GM12878 (cell line): ENCODE results near the gene TEPSIN. TPM values are rescaled to one million over a fixed set of nuclear protein-coding genes. Genes with fewer than 3 reads are reported as not detected.

Experiments used
- EP300 ChIP-seq, 2 experiments: fragments of 150-350 bp in 1 of 2; IDR thresholded peaks; 2 replicates each; pipeline ENCODE4 v1.6.1; 2011 to 2012; ENCODE audit warnings: low read depth in 2 of 2, low read length in 2 of 2, borderline replicate concordance in 1 of 2, improper control_type of control experiment in 1 of 2, inconsistent platforms in 1 of 2; ENCODE audit not compliant: control insufficient read depth in 1 of 2
- MYC ChIP-seq: IDR thresholded peaks from 2 replicates; pipeline ENCODE4 v1.6.1; 2011; ENCODE audit warnings: mild to moderate bottlenecking, low read length, moderate library complexity, inconsistent platforms; ENCODE audit not compliant: insufficient read depth, insufficient replicate concordance, insufficient read length, severe bottlenecking
- TAF1 ChIP-seq: IDR thresholded peaks from 2 replicates; pipeline ENCODE4 v1.6.1; 2011; ENCODE audit warnings: mild to moderate bottlenecking, low read depth, low read length, borderline replicate concordance
- WRNIP1 ChIP-seq: IDR thresholded peaks from 2 replicates; pipeline ENCODE4 v1.6.1; 2011; ENCODE audit warnings: low read depth, low read length, improper control_type of control experiment, borderline replicate concordance
- polyA plus RNA-seq, 11 experiments: library from polyadenylated mRNA; depleted of rRNA in 4 of 11; unstranded in 6 of 11; stranded (reverse) in 5 of 11; fragments of >200 nt; fragmentation: Nextera tagmentation in 4 of 11; fragmentation: Illumina TruSeq in 1 of 11; extraction: Ambion mirVana in 4 of 11; extraction: Trizol in 1 of 11; gene quantifications; 1 replicate in 1 of 11; 2 replicates in 10 of 11; pipeline versions ENCODE4 v1.2.1 to v1.2.3, GENCODE V29; 2011 to 2016; ENCODE audit warnings: inconsistent platforms in 2 of 11, missing spikeins in 2 of 11, low read depth in 1 of 11
- total RNA-seq, 4 experiments: library from RNA; depleted of rRNA in 3 of 4; stranded (reverse); fragments of >200 nt in 3 of 4; fragmentation: Illumina TruSeq in 1 of 4; extraction: Trizol in 1 of 4; gene quantifications; 2 replicates each; pipeline versions ENCODE4 v1.2.1 to v1.2.3, GENCODE V29; 2013 to 2021
- TF ChIP-seq, protein P1 (sequence below): fragments of 450-650 bp; IDR thresholded peaks from 2 replicates; pipeline ENCODE4 v1.6.1; 2017; ENCODE audit warnings: antibody characterized with exemption, mild to moderate bottlenecking, moderate library complexity
- TF ChIP-seq, protein P2 (sequence below): IDR thresholded peaks from 2 replicates; pipeline ENCODE4 v1.6.1; 2012; ENCODE audit warnings: improper control_type of control experiment, low read depth, low read length; ENCODE audit not compliant: insufficient replicate concordance
- TF ChIP-seq, protein P3 (sequence below): fragments of 450-650 bp; IDR thresholded peaks from 2 replicates; pipeline ENCODE4 v1.6.1; 2018; ENCODE audit warnings: mild to moderate bottlenecking, low read depth, moderate library complexity; ENCODE audit not compliant: partially characterized antibody
- TF ChIP-seq, protein P4 (sequence below): fragments of 450-650 bp; formaldehyde crosslinking; IDR thresholded peaks from 2 replicates; pipeline ENCODE4 v1.4.0; 2022; ENCODE audit warnings: mild to moderate bottlenecking, moderate library complexity
- TF ChIP-seq, protein P5 (sequence below): fragments of 450-650 bp; IDR thresholded peaks from 2 replicates; pipeline ENCODE4 v1.6.1; 2018; ENCODE audit warnings: borderline replicate concordance, mild to moderate bottlenecking; ENCODE audit not compliant: partially characterized antibody

Gene TEPSIN
- total and polyA plus RNA-seq, 10 of the 15 experiments (the other 5 are each of a cell fraction or from before 2014, with no cell fraction given) = 0.87 to 36.7 (median 5.3) TPM

DNA sequence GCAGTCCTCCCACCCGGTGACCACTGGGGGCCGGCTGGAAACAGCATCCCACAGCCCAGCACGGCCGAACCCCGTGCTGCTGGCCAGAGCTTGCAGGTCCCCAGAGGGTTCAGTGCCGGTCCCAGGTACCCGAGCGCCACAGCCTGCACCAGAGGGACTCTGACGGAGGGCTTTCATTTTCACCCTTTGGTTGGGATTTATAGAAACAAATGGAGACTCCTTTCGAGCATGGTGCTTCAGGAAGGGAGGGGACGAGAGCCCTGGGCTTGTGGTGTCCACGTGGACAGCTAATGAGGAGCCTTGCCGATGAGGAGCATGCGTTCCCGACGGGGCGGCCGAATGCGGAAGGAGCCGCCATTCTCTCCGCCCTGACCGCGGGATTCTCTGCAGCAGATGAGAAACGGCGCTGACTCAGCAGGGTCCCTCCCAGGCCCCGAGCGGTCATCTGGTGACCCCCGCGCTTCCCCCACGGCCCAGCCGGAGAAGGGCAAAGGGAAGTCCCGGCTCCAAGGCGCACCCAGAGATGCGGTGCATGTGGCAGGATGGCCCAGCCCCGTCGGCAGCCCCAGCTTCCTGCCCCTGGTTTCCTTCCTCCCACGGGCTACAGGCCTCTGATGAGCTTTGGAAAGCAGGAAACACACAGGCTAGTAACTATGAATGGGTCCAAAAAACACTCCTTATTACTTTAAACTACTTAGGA, 46.5 kb upstream of the TEPSIN start (continued):
- TF ChIP-seq, protein P1, sequence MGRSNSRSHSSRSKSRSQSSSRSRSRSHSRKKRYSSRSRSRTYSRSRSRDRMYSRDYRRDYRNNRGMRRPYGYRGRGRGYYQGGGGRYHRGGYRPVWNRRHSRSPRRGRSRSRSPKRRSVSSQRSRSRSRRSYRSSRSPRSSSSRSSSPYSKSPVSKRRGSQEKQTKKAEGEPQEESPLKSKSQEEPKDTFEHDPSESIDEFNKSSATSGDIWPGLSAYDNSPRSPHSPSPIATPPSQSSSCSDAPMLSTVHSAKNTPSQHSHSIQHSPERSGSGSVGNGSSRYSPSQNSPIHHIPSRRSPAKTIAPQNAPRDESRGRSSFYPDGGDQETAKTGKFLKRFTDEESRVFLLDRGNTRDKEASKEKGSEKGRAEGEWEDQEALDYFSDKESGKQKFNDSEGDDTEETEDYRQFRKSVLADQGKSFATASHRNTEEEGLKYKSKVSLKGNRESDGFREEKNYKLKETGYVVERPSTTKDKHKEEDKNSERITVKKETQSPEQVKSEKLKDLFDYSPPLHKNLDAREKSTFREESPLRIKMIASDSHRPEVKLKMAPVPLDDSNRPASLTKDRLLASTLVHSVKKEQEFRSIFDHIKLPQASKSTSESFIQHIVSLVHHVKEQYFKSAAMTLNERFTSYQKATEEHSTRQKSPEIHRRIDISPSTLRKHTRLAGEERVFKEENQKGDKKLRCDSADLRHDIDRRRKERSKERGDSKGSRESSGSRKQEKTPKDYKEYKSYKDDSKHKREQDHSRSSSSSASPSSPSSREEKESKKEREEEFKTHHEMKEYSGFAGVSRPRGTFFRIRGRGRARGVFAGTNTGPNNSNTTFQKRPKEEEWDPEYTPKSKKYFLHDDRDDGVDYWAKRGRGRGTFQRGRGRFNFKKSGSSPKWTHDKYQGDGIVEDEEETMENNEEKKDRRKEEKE = no peak
- TF ChIP-seq, protein P2, sequence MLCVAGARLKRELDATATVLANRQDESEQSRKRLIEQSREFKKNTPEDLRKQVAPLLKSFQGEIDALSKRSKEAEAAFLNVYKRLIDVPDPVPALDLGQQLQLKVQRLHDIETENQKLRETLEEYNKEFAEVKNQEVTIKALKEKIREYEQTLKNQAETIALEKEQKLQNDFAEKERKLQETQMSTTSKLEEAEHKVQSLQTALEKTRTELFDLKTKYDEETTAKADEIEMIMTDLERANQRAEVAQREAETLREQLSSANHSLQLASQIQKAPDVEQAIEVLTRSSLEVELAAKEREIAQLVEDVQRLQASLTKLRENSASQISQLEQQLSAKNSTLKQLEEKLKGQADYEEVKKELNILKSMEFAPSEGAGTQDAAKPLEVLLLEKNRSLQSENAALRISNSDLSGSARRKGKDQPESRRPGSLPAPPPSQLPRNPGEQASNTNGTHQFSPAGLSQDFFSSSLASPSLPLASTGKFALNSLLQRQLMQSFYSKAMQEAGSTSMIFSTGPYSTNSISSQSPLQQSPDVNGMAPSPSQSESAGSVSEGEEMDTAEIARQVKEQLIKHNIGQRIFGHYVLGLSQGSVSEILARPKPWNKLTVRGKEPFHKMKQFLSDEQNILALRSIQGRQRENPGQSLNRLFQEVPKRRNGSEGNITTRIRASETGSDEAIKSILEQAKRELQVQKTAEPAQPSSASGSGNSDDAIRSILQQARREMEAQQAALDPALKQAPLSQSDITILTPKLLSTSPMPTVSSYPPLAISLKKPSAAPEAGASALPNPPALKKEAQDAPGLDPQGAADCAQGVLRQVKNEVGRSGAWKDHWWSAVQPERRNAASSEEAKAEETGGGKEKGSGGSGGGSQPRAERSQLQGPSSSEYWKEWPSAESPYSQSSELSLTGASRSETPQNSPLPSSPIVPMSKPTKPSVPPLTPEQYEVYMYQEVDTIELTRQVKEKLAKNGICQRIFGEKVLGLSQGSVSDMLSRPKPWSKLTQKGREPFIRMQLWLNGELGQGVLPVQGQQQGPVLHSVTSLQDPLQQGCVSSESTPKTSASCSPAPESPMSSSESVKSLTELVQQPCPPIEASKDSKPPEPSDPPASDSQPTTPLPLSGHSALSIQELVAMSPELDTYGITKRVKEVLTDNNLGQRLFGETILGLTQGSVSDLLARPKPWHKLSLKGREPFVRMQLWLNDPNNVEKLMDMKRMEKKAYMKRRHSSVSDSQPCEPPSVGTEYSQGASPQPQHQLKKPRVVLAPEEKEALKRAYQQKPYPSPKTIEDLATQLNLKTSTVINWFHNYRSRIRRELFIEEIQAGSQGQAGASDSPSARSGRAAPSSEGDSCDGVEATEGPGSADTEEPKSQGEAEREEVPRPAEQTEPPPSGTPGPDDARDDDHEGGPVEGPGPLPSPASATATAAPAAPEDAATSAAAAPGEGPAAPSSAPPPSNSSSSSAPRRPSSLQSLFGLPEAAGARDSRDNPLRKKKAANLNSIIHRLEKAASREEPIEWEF = no peak
- peak; percentile 57; the same call in 1 of the 2 replicates for TF ChIP-seq TAF1
- TF ChIP-seq, protein P3, sequence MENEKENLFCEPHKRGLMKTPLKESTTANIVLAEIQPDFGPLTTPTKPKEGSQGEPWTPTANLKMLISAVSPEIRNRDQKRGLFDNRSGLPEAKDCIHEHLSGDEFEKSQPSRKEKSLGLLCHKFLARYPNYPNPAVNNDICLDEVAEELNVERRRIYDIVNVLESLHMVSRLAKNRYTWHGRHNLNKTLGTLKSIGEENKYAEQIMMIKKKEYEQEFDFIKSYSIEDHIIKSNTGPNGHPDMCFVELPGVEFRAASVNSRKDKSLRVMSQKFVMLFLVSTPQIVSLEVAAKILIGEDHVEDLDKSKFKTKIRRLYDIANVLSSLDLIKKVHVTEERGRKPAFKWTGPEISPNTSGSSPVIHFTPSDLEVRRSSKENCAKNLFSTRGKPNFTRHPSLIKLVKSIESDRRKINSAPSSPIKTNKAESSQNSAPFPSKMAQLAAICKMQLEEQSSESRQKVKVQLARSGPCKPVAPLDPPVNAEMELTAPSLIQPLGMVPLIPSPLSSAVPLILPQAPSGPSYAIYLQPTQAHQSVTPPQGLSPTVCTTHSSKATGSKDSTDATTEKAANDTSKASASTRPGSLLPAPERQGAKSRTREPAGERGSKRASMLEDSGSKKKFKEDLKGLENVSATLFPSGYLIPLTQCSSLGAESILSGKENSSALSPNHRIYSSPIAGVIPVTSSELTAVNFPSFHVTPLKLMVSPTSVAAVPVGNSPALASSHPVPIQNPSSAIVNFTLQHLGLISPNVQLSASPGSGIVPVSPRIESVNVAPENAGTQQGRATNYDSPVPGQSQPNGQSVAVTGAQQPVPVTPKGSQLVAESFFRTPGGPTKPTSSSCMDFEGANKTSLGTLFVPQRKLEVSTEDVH = no peak
- TF ChIP-seq MYC = peak; percentile 79
- TF ChIP-seq, protein P4, sequence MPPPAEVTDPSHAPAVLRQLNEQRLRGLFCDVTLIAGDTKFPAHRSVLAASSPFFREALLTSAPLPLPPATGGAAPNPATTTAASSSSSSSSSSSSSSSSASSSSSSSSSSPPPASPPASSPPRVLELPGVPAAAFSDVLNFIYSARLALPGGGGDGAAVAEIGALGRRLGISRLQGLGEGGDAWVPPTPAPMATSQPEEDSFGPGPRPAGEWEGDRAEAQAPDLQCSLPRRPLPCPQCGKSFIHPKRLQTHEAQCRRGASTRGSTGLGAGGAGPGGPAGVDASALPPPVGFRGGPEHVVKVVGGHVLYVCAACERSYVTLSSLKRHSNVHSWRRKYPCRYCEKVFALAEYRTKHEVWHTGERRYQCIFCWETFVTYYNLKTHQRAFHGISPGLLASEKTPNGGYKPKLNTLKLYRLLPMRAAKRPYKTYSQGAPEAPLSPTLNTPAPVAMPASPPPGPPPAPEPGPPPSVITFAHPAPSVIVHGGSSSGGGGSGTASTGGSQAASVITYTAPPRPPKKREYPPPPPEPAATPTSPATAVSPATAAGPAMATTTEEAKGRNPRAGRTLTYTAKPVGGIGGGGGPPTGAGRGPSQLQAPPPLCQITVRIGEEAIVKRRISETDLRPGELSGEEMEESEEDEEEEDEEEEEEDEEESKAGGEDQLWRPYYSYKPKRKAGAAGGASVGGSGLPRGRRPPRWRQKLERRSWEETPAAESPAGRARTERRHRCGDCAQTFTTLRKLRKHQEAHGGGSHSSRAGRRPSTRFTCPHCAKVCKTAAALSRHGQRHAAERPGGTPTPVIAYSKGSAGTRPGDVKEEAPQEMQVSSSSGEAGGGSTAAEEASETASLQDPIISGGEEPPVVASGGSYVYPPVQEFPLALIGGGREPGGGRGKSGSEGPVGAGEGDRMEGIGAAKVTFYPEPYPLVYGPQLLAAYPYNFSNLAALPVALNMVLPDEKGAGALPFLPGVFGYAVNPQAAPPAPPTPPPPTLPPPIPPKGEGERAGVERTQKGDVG (CRISPR knock-in tag) = no peak
- no peak for TF ChIP-seq WRNIP1
- TF ChIP-seq, protein P5, sequence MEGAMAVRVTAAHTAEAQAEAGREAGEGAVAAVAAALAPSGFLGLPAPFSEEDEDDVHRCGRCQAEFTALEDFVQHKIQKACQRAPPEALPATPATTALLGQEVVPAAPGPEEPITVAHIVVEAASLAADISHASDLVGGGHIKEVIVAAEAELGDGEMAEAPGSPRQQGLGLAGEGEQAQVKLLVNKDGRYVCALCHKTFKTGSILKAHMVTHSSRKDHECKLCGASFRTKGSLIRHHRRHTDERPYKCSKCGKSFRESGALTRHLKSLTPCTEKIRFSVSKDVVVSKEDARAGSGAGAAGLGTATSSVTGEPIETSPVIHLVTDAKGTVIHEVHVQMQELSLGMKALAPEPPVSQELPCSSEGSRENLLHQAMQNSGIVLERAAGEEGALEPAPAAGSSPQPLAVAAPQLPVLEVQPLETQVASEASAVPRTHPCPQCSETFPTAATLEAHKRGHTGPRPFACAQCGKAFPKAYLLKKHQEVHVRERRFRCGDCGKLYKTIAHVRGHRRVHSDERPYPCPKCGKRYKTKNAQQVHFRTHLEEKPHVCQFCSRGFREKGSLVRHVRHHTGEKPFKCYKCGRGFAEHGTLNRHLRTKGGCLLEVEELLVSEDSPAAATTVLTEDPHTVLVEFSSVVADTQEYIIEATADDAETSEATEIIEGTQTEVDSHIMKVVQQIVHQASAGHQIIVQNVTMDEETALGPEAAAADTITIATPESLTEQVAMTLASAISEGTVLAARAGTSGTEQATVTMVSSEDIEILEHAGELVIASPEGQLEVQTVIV = no peak
- TF ChIP-seq EP300 (IDR thresholded peaks at IDR 0.05; ENCODE audit: borderline replicate concordance in 1 of 2, control insufficient read depth in 1 of 2, low read depth in 2 of 2, low read length in 2 of 2) = no peak
